ENCODE data around the gene SPRR1A.

The SPRR1A gene

GRCh38 chr1:152983743-152984142 is at the start of gene SPRR1A:
SPRR1A (plus strand) TSS chr1:152984081; CDS start chr1:152985231, 1,150 bp downstream.
- FAIRE-seq = no peak
- DNase-seq (ENCODE audit: low spot score) = no peak

- FAIRE-seq = no peak
- DNase-seq (ENCODE audit: low spot score) = no peak
Measured at GRCh38 chr1:152940614-152941013, 43.3 kb upstream of the SPRR1A start.

GRCh38 chr1:152941037-152941711 is 42.7 kb upstream of the SPRR1A start:
- no peak for FAIRE-seq
- no peak for DNase-seq (ENCODE audit: low spot score)

- no peak for DNase-seq (ENCODE audit: low spot score)
- FAIRE-seq = no peak
Measured at GRCh38 chr1:152942161-152942560, 41.7 kb upstream of the SPRR1A start.

- DNase-seq (ENCODE audit: low spot score) (no peak), FAIRE-seq (no peak)
Measured at GRCh38 chr1:152946248-152946647, 37.6 kb upstream of the SPRR1A start.

GRCh38 chr1:152946651-152947256 is 37.1 kb upstream of the SPRR1A start, which contains the start of gene SPRR5:
SPRR5 (plus strand) TSS chr1:152947206; CDS start chr1:152948555, 1,349 bp downstream.
- DNase-seq (ENCODE audit: low spot score) (no peak), FAIRE-seq (no peak)

GRCh38 chr1:152951711-152952110 is 32.2 kb upstream of the SPRR1A start:
- no peak for FAIRE-seq
- no peak for DNase-seq (ENCODE audit: low spot score)

GRCh38 chr1:152953761-152954160 is 30.1 kb upstream of the SPRR1A start:
- FAIRE-seq (no peak), DNase-seq (ENCODE audit: low spot score) (no peak)

- DNase-seq (ENCODE audit: low spot score) (no peak), FAIRE-seq (no peak)
Measured at GRCh38 chr1:152954436-152954835, 29.4 kb upstream of the SPRR1A start.

GRCh38 chr1:152957561-152957960 is 26.3 kb upstream of the SPRR1A start:
- DNase-seq (ENCODE audit: low spot score) (no peak), FAIRE-seq (no peak)

- no peak for FAIRE-seq
- no peak for DNase-seq (ENCODE audit: low spot score)
Measured at GRCh38 chr1:152959273-152959672, 24.6 kb upstream of the SPRR1A start.

- no peak for FAIRE-seq
- no peak for DNase-seq (ENCODE audit: low spot score)
Measured at GRCh38 chr1:152959801-152960451, 24.0 kb upstream of the SPRR1A start.

- FAIRE-seq = no peak
- no peak for DNase-seq (ENCODE audit: low spot score)
Measured at GRCh38 chr1:152960452-152961044, 23.3 kb upstream of the SPRR1A start.

GRCh38 chr1:152961226-152961891 is 22.5 kb upstream of the SPRR1A start:
- DNase-seq (ENCODE audit: low spot score) (no peak), FAIRE-seq (no peak)

- FAIRE-seq (no peak), DNase-seq (ENCODE audit: low spot score) (no peak)
Measured at GRCh38 chr1:152962876-152963415, 20.9 kb upstream of the SPRR1A start.

GRCh38 chr1:152964536-152964935 is 19.3 kb upstream of the SPRR1A start:
- DNase-seq (ENCODE audit: low spot score) (no peak), FAIRE-seq (no peak)

GRCh38 chr1:152965853-152966252 is 18.0 kb upstream of the SPRR1A start:
- no peak for FAIRE-seq
- no peak for DNase-seq (ENCODE audit: low spot score)

GRCh38 chr1:152967201-152967600 is 16.7 kb upstream of the SPRR1A start:
- FAIRE-seq (no peak), DNase-seq (ENCODE audit: low spot score) (no peak)

GRCh38 chr1:152968248-152968647 is 15.6 kb upstream of the SPRR1A start:
- no peak for DNase-seq (ENCODE audit: low spot score)
- no peak for FAIRE-seq

- no peak for DNase-seq (ENCODE audit: low spot score)
- no peak for FAIRE-seq
Measured at GRCh38 chr1:152969036-152969435, 14.8 kb upstream of the SPRR1A start.

- FAIRE-seq (no peak), DNase-seq (ENCODE audit: low spot score) (no peak)
Measured at GRCh38 chr1:152970495-152970894, 13.4 kb upstream of the SPRR1A start, which contains the start of gene SPRR4. SPRR4 (plus strand) TSS chr1:152970648; CDS start chr1:152971891, 1,243 bp downstream.
